GM21576 (cell line): ENCODE data around the gene MAIP1.

Experiments used
- ATAC-seq: cut with Tn5 transposase; IDR thresholded peaks from one replicate; pipeline ENCODE4 v1.9.1; 2021; ENCODE audit warnings: mild to moderate bottlenecking, moderate library complexity; ENCODE audit not compliant: unreplicated experiment

MAIP1 gene

GRCh38 chr2:199988151-199988550, 32.8 kb downstream of the MAIP1 start:
- ATAC-seq = no peak

GRCh38 chr2:199989822-199990221, 34.4 kb downstream of the MAIP1 start:
- no peak for ATAC-seq

GRCh38 chr2:199991691-199992090, 36.3 kb downstream of the MAIP1 start:
- no peak for ATAC-seq

GRCh38 chr2:199992296-199992695, 36.9 kb downstream of the MAIP1 start:
- no peak for ATAC-seq

GRCh38 chr2:199994371-199994770, 39.0 kb downstream of the MAIP1 start:
- no peak for ATAC-seq

DNA sequence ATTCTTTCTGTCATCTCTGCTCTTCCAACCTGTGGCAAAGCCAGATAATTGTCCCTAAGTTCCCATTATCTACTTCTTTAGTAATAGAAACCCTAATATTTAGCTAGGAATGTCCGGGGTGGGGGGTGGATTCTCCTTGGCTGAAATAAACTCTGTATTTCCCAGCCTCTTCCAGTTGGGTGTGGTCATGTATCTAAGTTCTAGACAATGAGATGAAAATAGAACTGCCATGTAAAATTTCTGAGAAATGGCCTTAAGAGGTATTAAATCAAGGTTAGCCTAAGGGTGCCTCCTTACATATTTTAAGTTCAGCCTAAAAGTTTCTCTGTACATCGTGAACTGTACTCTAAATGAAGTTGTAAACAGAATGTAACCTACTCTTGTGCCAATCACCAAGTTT, 39.5 kb downstream of the MAIP1 start:
- ATAC-seq = no peak

- no peak for ATAC-seq
Measured at GRCh38 chr2:199997296-199997695, 41.9 kb downstream of the MAIP1 start.

- no peak for ATAC-seq
Measured at GRCh38 chr2:199999166-199999565, 43.8 kb downstream of the MAIP1 start.

DNA sequence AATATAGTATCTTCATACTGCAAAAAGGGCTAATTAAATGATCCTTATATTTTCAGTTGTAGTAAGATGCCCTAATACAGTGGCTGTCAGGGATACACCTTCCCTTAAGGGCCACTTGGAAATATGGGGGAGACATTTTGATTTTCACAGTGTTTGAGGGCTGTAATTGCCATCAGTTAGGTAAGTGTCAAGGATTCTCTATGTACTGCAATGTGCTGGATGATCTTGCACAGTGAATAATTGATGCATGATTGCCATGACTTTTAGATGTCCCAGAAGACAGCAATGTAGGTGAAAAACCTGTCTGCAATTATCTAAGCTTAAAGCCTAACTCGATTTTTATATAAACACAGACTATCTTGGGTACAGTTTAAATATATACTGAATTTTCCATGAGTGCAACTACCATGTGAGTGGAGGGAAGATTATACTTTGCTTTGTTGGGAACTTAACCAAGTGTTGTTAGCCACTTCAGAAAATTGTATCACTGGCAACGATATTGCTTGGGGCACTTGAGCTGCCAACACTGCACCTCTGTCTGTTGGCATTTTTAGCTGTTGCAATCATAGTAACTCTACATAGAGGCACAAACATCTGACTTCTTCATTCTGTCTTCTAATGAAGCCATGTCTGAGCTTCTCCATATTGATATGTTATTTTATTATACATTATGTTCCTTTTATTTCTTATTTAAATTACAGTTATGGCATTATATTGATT, 45.2 kb downstream of the MAIP1 start:
- ATAC-seq = no peak

DNA sequence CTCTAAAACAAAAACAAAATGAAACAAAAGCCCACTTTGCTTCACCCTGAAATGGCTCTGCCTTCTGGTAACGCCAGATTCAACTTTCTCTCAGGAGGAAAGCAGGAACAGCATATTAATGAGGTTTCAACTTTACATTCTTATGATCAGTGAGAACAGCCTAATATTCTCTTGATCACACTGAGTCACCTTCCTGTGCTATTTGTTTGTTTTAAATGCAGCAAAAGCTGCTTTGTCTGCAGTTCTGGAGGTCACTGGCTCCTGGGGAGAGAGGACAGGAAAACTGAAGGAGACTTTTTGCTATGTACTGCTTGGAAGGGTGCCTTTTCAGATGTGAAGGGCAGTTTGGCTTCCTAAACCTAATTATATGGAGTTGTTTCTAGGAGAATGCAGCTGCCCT, 48.1 kb downstream of the MAIP1 start:
- no peak for ATAC-seq

- no peak for ATAC-seq
Measured at GRCh38 chr2:200005675-200006074, 50.3 kb downstream of the MAIP1 start.

- ATAC-seq = no peak
Measured at GRCh38 chr2:200007306-200007705, 51.9 kb downstream of the MAIP1 start.

- no peak for ATAC-seq
Measured at GRCh38 chr2:200012401-200012800, 57.0 kb downstream of the MAIP1 start.
